T-cell (primary cell): Measurements from ENCODE around the gene THYN1. TPM values are rescaled to one million over a fixed set of nuclear protein-coding genes. Genes with fewer than 3 reads are reported as not detected.
"Not testable (repeated sequence)": the region's sequence is repeated elsewhere in the genome, so short reads cannot be mapped to it uniquely, and the experiment has no call there.

ENCODE experiments used
- ATAC-seq, 4 experiments: fragments of 200-7000 bp in 3 of 4; fragments of 150-1000 bp in 1 of 4; cut with Tn5 transposase; replicated peaks in 1 of 4; 1 replicate in 3 of 4; 2 replicates in 1 of 4; pipeline ENCODE4 v1.10.0; 2021; ENCODE audit warnings: moderate library complexity in 3 of 4, mild to moderate bottlenecking in 2 of 4, moderate number of reproducible peaks in 1 of 4
- CTCF ChIA-PET, 2 donors: fragments of 300-600 bp; sonication (Branson Sonifier 250); formaldehyde crosslinking; loops; one replicate each; lab custom pipeline; 2022; ENCODE audit warnings: antibody characterized with exemption in 2 of 2; lab: Charles Lee
- POLR2A ChIA-PET, 2 donors: fragments of 300-600 bp; sonication (Branson Sonifier 250); formaldehyde crosslinking; loops; one replicate each; lab custom pipeline; 2022; ENCODE audit warnings: antibody characterized with exemption in 2 of 2; lab: Charles Lee
- DNase-seq, 35 experiments: peaks; one replicate each; pipeline versions ENCODE4 v3.0.0 to v3.0.0-alpha.2; 2013 to 2023
- H3K27ac ChIP-seq: one replicate; pipeline ENCODE4 v1.5.1; 2013; ENCODE audit warnings: low read length
- H3K27me3 ChIP-seq, 2 experiments: replicated peaks in 1 of 2; 1 replicate in 1 of 2; 2 replicates in 1 of 2; pipeline versions ENCODE4 v1.6.1 to v1.7.0; 2013; ENCODE audit warnings: low read length in 1 of 2, mixed read lengths in 1 of 2; ENCODE audit not compliant: control insufficient read depth in 2 of 2, insufficient read depth in 2 of 2; ENCODE audit errors: extremely low read depth in 1 of 2
- H3K36me3 ChIP-seq, 2 donors: 1 replicate in 1 of 2; 2 replicates in 1 of 2; pipeline versions ENCODE4 v1.6.1 to v1.7.0; 2013; ENCODE audit warnings: low read length in 1 of 2; ENCODE audit not compliant: control insufficient read depth in 2 of 2, insufficient read depth in 1 of 2; ENCODE audit errors: extremely low read depth in 1 of 2
- H3K4me1 ChIP-seq, 2 experiments: 1 replicate in 1 of 2; 2 replicates in 1 of 2; pipeline versions ENCODE4 v1.6.1 to v1.7.0; 2013; ENCODE audit warnings: low read length in 2 of 2, mixed read lengths in 1 of 2; ENCODE audit not compliant: insufficient read depth in 2 of 2, control insufficient read depth in 1 of 2; ENCODE audit errors: extremely low read depth in 1 of 2
- H3K4me3 ChIP-seq, 2 donors: 1 replicate in 1 of 2; 2 replicates in 1 of 2; pipeline versions ENCODE4 v1.5.1 to v1.7.0; 2013; ENCODE audit warnings: mild to moderate bottlenecking in 2 of 2, low read length in 1 of 2, moderate library complexity in 1 of 2; ENCODE audit not compliant: control insufficient read depth in 1 of 2; ENCODE audit errors: extremely low read depth in 1 of 2
- H3K9me3 ChIP-seq: 2 replicates; pipeline ENCODE4 v1.7.0; 2013
- H3K27ac Mint-ChIP-seq, 2 donors: one replicate each; pipeline ENCODE4 v1.8.0; 2020 to 2021; ENCODE audit warnings: mild to moderate bottlenecking in 2 of 2, mixed read lengths in 2 of 2
- H3K27me3 Mint-ChIP-seq, 2 donors: one replicate each; pipeline ENCODE4 v1.8.0; 2021 to 2022; ENCODE audit warnings: mixed read lengths in 2 of 2
- H3K36me3 Mint-ChIP-seq: one replicate; pipeline ENCODE4 v1.8.0; 2021; ENCODE audit warnings: mixed read lengths
- H3K4me1 Mint-ChIP-seq, 3 donors: one replicate each; pipeline ENCODE4 v1.8.0; 2020 to 2022; ENCODE audit warnings: mixed read lengths in 3 of 3, mild to moderate bottlenecking in 1 of 3
- H3K4me3 Mint-ChIP-seq, 3 donors: one replicate each; pipeline ENCODE4 v1.8.0; 2020 to 2022; ENCODE audit warnings: mild to moderate bottlenecking in 3 of 3, mixed read lengths in 3 of 3, moderate library complexity in 3 of 3
- H3K9me3 Mint-ChIP-seq, 3 donors: one replicate each; pipeline ENCODE4 v1.8.0; 2020 to 2022; ENCODE audit warnings: mixed read lengths in 3 of 3
- WGBS: methylation state at CpG from one replicate; pipeline ENCODE4 v1.1.5; 2013; ENCODE audit warnings: missing lambda C conversion rate; ENCODE audit not compliant: insufficient coverage; 5-methylcytosine and 5-hydroxymethylcytosine counted together
- total RNA-seq, 35 experiments: library from RNA in 6 of 35; stranded (reverse) in 6 of 35; fragments of 120-200 nt in 1 of 35; gene quantifications; one replicate each; pipeline versions ENCODE4 v1.2.1 to v1.2.4 and lab custom pipeline; 2013 to 2026

Gene THYN1
- total RNA-seq, 5 donors from 2014 or later (not counting 1 experiment from before 2014, with no cell fraction given): 37.5 to 57.6 (median 55.5) TPM

GRCh38 chr11:134289789-134290188, 36.6 kb upstream of the THYN1 start:
- Histone ChIP-seq H3K4me3 (no peak overlapping the region), H3K9me3 (no peaks in the 10 kb centered on the region), H3K36me3 (no peaks in the 10 kb centered on the region), H3K27ac (no peak overlapping the region), H3K4me1 (no peaks in the 10 kb centered on the region), H3K27me3 (peaks cover 0 to 3% of the 10 kb centered on the region in 2 experiments)
- no peak overlapping the region for H3K4me3 Mint-ChIP-seq
- H3K27me3 Mint-ChIP-seq: no peaks in the 10 kb centered on the region
- WGBS: 83% methylated on average over 11 of the region's 12 CpGs
- no peaks in the 10 kb centered on the region for H3K36me3 Mint-ChIP-seq
- CTCF ChIA-PET: no interaction called here
- DNase-seq (peak in 1 of 35 experiments; percentile 14), ATAC-seq (no peak)
- H3K9me3 Mint-ChIP-seq: no peaks in the 10 kb centered on the region
- POLR2A ChIA-PET: no interaction called here
- H3K4me1 Mint-ChIP-seq: no peaks in the 10 kb centered on the region
- H3K27ac Mint-ChIP-seq: no peak overlapping the region

- ChIA-PET CTCF (interaction anchor here in 1 of 2 donors (0.5 kb wide), 1 partner anchor 19 kb away, joined by 5 read pairs; no protein-coding TSS in a partner anchor), POLR2A (no interaction called here)
- Histone ChIP-seq H3K4me1 (no peaks in the 10 kb centered on the region), H3K4me3 (no peak overlapping the region), H3K27ac (no peak overlapping the region), H3K9me3 (no peaks in the 10 kb centered on the region), H3K36me3 (no peaks in the 10 kb centered on the region), H3K27me3 (peaks cover 0 to 3% of the 10 kb centered on the region in 2 experiments)
- Mint-ChIP-seq H3K27me3 (no peaks in the 10 kb centered on the region), H3K4me3 (no peak overlapping the region), H3K27ac (no peak overlapping the region), H3K36me3 (no peaks in the 10 kb centered on the region), H3K9me3 (no peaks in the 10 kb centered on the region), H3K4me1 (no peaks in the 10 kb centered on the region)
- no peak for ATAC-seq
- WGBS: 81% methylated on average over 4 of the region's 4 CpGs
- DNase-seq: no peak
These were observed 36.0 kb upstream of the THYN1 start for GRCh38 chr11:134289167-134289566.

DNA sequence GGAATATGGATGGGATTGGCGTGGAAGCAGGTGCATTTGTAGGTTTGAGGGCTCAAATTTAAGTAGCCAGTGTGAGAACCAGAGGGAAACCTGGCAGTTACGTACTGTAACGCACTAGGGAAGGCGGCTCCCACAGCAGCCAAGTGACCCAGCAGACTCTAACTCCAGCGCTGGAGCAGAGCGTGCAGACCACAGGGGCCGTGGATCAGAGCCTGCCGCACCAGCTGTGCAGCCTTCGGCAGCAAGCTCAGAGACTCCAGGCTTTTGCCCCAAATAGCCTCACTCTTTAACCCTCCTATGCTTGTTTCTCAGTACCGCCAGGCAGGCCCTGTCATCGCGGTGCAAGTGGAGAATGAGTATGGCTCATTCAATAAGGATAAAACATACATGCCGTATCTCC, 35.3 kb upstream of the THYN1 start:
- H3K27ac ChIP-seq: no peak overlapping the region
- no peaks in the 10 kb centered on the region for H3K36me3 Mint-ChIP-seq
- H3K9me3 ChIP-seq: no peaks in the 10 kb centered on the region
- DNase-seq (peak in 1 of 35 experiments; percentile 13), ATAC-seq (no peak)
- no peaks in the 10 kb centered on the region for H3K9me3 Mint-ChIP-seq
- H3K4me3 Mint-ChIP-seq: no peak overlapping the region
- no peaks in the 10 kb centered on the region for H3K36me3 ChIP-seq
- no peaks in the 10 kb centered on the region for H3K4me1 Mint-ChIP-seq
- H3K4me1 ChIP-seq: no peaks in the 10 kb centered on the region
- ChIA-PET POLR2A (no interaction called here), CTCF (no interaction called here)
- no peaks in the 10 kb centered on the region for H3K27me3 Mint-ChIP-seq
- H3K4me3 ChIP-seq: no peak overlapping the region
- WGBS: 95% methylated on average over 8 of the region's 13 CpGs
- H3K27me3 ChIP-seq: peaks cover 0 to 3% of the 10 kb centered on the region in 2 experiments
- no peak overlapping the region for H3K27ac Mint-ChIP-seq

DNA sequence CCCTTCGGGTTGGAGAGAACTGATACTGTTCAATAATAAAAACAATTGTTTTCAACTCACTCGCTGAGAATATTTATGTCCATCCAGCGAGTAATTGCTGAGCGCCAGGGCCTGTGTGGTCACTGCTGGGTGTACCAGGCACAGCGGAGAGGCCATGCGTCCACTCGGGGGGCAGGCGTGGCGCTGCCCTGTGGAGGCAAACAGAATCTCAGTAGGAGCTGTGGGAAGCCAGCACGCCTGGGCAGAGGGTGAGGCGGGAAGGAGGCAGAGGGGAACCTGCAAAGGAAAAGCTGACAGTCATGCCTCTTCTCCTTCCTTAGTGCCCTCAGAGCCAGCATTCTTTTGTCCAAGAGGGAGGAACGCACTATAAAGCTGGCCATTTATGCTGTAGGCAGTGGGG, 34.4 kb upstream of the THYN1 start:
- Histone ChIP-seq H3K4me1 (no peaks in the 10 kb centered on the region), H3K27me3 (peaks cover 0 to 4% of the 10 kb centered on the region in 2 experiments), H3K9me3 (no peaks in the 10 kb centered on the region), H3K36me3 (no peaks in the 10 kb centered on the region), H3K4me3 (no peak overlapping the region), H3K27ac (no peak overlapping the region)
- peak in 1 of 35 experiments; percentile 14 for DNase-seq
- no peak overlapping the region for H3K27ac Mint-ChIP-seq
- ATAC-seq: no peak
- POLR2A ChIA-PET: no interaction called here
- CTCF ChIA-PET: no interaction called here
- no peak overlapping the region for H3K4me3 Mint-ChIP-seq
- H3K4me1 Mint-ChIP-seq: no peaks in the 10 kb centered on the region
- WGBS: 96% methylated on average over 11 of the region's 12 CpGs
- H3K36me3 Mint-ChIP-seq: no peaks in the 10 kb centered on the region
- H3K27me3 Mint-ChIP-seq: no peaks in the 10 kb centered on the region
- H3K9me3 Mint-ChIP-seq: no peaks in the 10 kb centered on the region

GRCh38 chr11:134284349-134284748, 31.2 kb upstream of the THYN1 start:
- H3K4me3 ChIP-seq, H3K9me3 ChIP-seq, H3K27me3 ChIP-seq, H3K4me3 Mint-ChIP-seq, POLR2A ChIA-PET, H3K27ac Mint-ChIP-seq, ATAC-seq, H3K27me3 Mint-ChIP-seq, H3K36me3 ChIP-seq, H3K4me1 ChIP-seq, H3K9me3 Mint-ChIP-seq, H3K4me1 Mint-ChIP-seq, CTCF ChIA-PET, H3K27ac ChIP-seq, H3K36me3 Mint-ChIP-seq, DNase-seq: not testable (repeated sequence)
- no CpG with 5 or more reads among the region's 5 CpGs for WGBS

GRCh38 chr11:134283461-134284230, 30.5 kb upstream of the THYN1 start:
- ChIA-PET CTCF (no interaction called here), POLR2A (interaction anchor here in 1 of 2 donors (0.5 kb wide), 1 partner anchor 98 kb away, joined by 3 read pairs; no protein-coding TSS in a partner anchor)
- Histone ChIP-seq H3K4me3 (no peak overlapping the region), H3K27me3 (peaks cover 0 to 7% of the 10 kb centered on the region in 2 experiments), H3K9me3 (no peaks in the 10 kb centered on the region), H3K27ac (no peak overlapping the region), H3K4me1 (no peaks in the 10 kb centered on the region), H3K36me3 (no peaks in the 10 kb centered on the region)
- H3K4me3 Mint-ChIP-seq: no peak overlapping the region
- H3K4me1 Mint-ChIP-seq: no peaks in the 10 kb centered on the region
- ATAC-seq (no peak), DNase-seq (peak in 1 of 35 experiments; percentile 9)
- H3K27me3 Mint-ChIP-seq: peaks cover 0 to 2% of the 10 kb centered on the region in 2 donors
- H3K9me3 Mint-ChIP-seq: peaks cover 0 to 2% (median 0%) of the 10 kb centered on the region in 3 donors
- WGBS: 84% methylated on average over 5 of the region's 16 CpGs
- H3K36me3 Mint-ChIP-seq: no peaks in the 10 kb centered on the region
- no peak overlapping the region for H3K27ac Mint-ChIP-seq
